ENCODE data around the gene KCNJ10. TPM values are rescaled to one million over a fixed set of nuclear protein-coding genes. Genes with fewer than 3 reads are reported as not detected.

The KCNJ10 gene
- total and polyA plus RNA-seq, 2 donors (not counting 3 experiments of a cell fraction or from before 2014, with no cell fraction given) = not detected

DNA sequence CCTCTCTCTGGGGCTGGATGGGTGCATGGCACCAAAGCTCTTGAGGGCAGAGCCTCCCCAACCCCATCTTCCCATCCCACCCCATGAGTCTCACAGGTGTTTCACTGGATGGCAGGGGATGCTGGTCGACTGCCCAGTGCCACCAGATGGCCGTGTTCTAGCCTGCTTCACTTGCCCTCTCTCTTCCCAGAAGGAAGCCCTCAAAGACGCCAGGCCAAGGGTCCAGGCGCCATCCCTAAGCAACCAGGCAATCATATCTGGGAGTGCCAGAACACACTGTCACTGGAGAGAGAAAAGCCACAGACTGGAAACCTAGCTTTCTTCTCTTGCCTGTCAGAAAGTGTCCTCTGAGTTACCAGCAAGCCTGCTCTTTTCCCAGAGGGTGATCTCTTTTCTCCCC, 64.9 kb downstream of the KCNJ10 start:
- H3K27ac ChIP-seq (ENCODE audit: insufficient read depth, low read depth, low read length) = no peak overlapping the region
- H2AFZ ChIP-seq (ENCODE audit: low read depth, low read length) = no peak overlapping the region
- ChIA-PET POLR2A (no interaction called here), CTCF (interaction anchor here (1.3 to 7.4 kb wide), 20 partner anchors 10 to 885 kb away, joined by 3 to 169 read pairs (median 8); partner anchors contain the start of genes IGSF9 and PIGM)
- H3K79me2 ChIP-seq (ENCODE audit: control insufficient read depth, insufficient read depth, low read length) = no peaks in the 10 kb centered on the region
- no peaks in the 10 kb centered on the region for H4K20me1 ChIP-seq (replicated peaks; ENCODE audit: control insufficient read depth, extremely low read depth, insufficient read depth, low read length)
- FAIRE-seq (no peak), DNase-seq (ENCODE audit: low read depth, low spot score) (no peak)
- BruUV-seq (replicated peaks) = no TSS peak
- no peaks in the 10 kb centered on the region for H3K4me1 ChIP-seq (ENCODE audit: control insufficient read depth, extremely low read depth, insufficient read depth, low read length)
- dilution Hi-C loops (cut with MboI; ENCODE audit: extremely low pct_ligation_motif_present, low sequenced_read_pairs) (no loop called here), intact Hi-C loops (cut with micrococcal nuclease) (no loop called here)
- no peaks in the 10 kb centered on the region for H3K9me1 ChIP-seq (replicated peaks; ENCODE audit: control insufficient read depth, extremely low read depth, insufficient read depth, low read length)
- no peaks in the 10 kb centered on the region for H3K9me3 ChIP-seq (replicated peaks; ENCODE audit: control insufficient read depth, insufficient read depth, low read length)
- TF ChIP-seq FOS (IDR thresholded peaks at IDR 0.05; ENCODE audit: borderline replicate concordance, insufficient read depth, low read length) = no peak
- TF ChIP-seq GATA2 (IDR thresholded peaks at IDR 0.05; ENCODE audit: insufficient read depth, insufficient read length, low read depth, low read length) = no peak
- TF ChIP-seq MYC (IDR thresholded peaks at IDR 0.05; ENCODE audit: low read depth, low read length) = no peak
- TF ChIP-seq, protein P1, sequence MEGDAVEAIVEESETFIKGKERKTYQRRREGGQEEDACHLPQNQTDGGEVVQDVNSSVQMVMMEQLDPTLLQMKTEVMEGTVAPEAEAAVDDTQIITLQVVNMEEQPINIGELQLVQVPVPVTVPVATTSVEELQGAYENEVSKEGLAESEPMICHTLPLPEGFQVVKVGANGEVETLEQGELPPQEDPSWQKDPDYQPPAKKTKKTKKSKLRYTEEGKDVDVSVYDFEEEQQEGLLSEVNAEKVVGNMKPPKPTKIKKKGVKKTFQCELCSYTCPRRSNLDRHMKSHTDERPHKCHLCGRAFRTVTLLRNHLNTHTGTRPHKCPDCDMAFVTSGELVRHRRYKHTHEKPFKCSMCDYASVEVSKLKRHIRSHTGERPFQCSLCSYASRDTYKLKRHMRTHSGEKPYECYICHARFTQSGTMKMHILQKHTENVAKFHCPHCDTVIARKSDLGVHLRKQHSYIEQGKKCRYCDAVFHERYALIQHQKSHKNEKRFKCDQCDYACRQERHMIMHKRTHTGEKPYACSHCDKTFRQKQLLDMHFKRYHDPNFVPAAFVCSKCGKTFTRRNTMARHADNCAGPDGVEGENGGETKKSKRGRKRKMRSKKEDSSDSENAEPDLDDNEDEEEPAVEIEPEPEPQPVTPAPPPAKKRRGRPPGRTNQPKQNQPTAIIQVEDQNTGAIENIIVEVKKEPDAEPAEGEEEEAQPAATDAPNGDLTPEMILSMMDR (IDR thresholded peaks at IDR 0.05; ENCODE audit: extremely low read depth in 1 of 2, insufficient read depth in 1 of 2, low read depth in 1 of 2, low read length in 2 of 2) = no peak
- TF ChIP-seq JUN (IDR thresholded peaks at IDR 0.05; ENCODE audit: borderline replicate concordance, insufficient read depth, insufficient read length, low read depth) = no peak
- TF ChIP-seq EZH2 (IDR thresholded peaks at IDR 0.05; ENCODE audit: borderline replicate concordance, low read depth, low read length, severe bottlenecking) = no peak
- TF ChIP-seq POLR2A (IDR thresholded peaks at IDR 0.05; ENCODE audit: low read depth, low read length) = no peak
- TF ChIP-seq, protein P2, sequence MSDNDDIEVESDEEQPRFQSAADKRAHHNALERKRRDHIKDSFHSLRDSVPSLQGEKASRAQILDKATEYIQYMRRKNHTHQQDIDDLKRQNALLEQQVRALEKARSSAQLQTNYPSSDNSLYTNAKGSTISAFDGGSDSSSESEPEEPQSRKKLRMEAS (IDR thresholded peaks at IDR 0.05; ENCODE audit: insufficient read depth, insufficient read length) = no peak
- TF ChIP-seq POLR2AphosphoS5 (IDR thresholded peaks at IDR 0.05; ENCODE audit: insufficient read depth, low read depth, low read length) = no peak
- no peaks in the 10 kb centered on the region for H3K36me3 ChIP-seq (ENCODE audit: control insufficient read depth in 2 of 2, extremely low read depth in 1 of 2, insufficient read depth in 2 of 2, low read length in 2 of 2)
- no peak overlapping the region for H3K4me2 ChIP-seq (ENCODE audit: insufficient read depth, low read length)
- H3K27me3 ChIP-seq (ENCODE audit: control insufficient read depth in 2 of 2, insufficient read depth in 2 of 2, low read length in 2 of 2) = peaks cover 9 to 14% of the 10 kb centered on the region in 2 experiments
- H3K9ac ChIP-seq (replicated peaks; ENCODE audit: extremely low read depth, insufficient read depth, low read length) = no peak overlapping the region
- H3K4me3 ChIP-seq (replicated peaks in 1 of 3; ENCODE audit: insufficient read depth in 1 of 3, low read depth in 1 of 3, low read length in 3 of 3) = no peak overlapping the region

Measured in endothelial cell of umbilical vein (primary cell).